ENCODE measurements around the gene PAPOLB.

PAPOLB gene

GRCh38 chr7:4883372-4884144, 21.7 kb upstream of the PAPOLB start, which contains the start of gene RADIL:
Gene RADIL (minus strand): TSS chr7:4883716. CDS start chr7:4878139, 5,577 bp downstream.
- Histone ChIP-seq H3K9ac (ENCODE audit: low read depth, low read length) (peak within 1 kb of the TSS; percentile 46), H3K4me1 (ENCODE audit: insufficient read depth, low read length) (no peaks in the 10 kb centered on the region), H3K9me3 (ENCODE audit: control insufficient read depth, insufficient read depth, low read length) (no peaks in the 10 kb centered on the region)

GRCh38 chr7:4883033-4883371, 21.2 kb upstream of the PAPOLB start:
- Histone ChIP-seq H3K36me3 (ENCODE audit: insufficient read depth, low read length) (no peaks in the 10 kb centered on the region), H3K9me3 (ENCODE audit: control insufficient read depth, insufficient read depth, low read length) (no peaks in the 10 kb centered on the region), H3K4me1 (ENCODE audit: insufficient read depth, low read length) (no peaks in the 10 kb centered on the region), H3K9ac (ENCODE audit: low read depth, low read length) (peak overlapping the region; percentile 46)

More at GRCh38 chr7:4883372-4884144, 21.7 kb upstream of the PAPOLB start, which contains the start of gene RADIL:
- H3K36me3 ChIP-seq (ENCODE audit: insufficient read depth, low read length), result no peaks in the 10 kb centered on the region

GRCh38 chr7:4882169-4883032, 20.6 kb upstream of the PAPOLB start:
- Histone ChIP-seq H3K36me3 (ENCODE audit: insufficient read depth, low read length) (no peaks in the 10 kb centered on the region), H3K9me3 (ENCODE audit: control insufficient read depth, insufficient read depth, low read length) (no peaks in the 10 kb centered on the region), H3K4me1 (ENCODE audit: insufficient read depth, low read length) (no peaks in the 10 kb centered on the region), H3K9ac (ENCODE audit: low read depth, low read length) (peak overlapping the region; percentile 46)

GRCh38 chr7:4880218-4880617, 18.4 kb upstream of the PAPOLB start:
- Histone ChIP-seq H3K4me1 (ENCODE audit: insufficient read depth, low read length) (no peaks in the 10 kb centered on the region), H3K9me3 (ENCODE audit: control insufficient read depth, insufficient read depth, low read length) (no peaks in the 10 kb centered on the region), H3K36me3 (ENCODE audit: insufficient read depth, low read length) (no peaks in the 10 kb centered on the region; the same call in 1 of the 2 replicates), H3K9ac (ENCODE audit: low read depth, low read length) (no peak overlapping the region)

GRCh38 chr7:4879396-4880081, 17.7 kb upstream of the PAPOLB start:
- Histone ChIP-seq H3K4me1 (ENCODE audit: insufficient read depth, low read length) (no peaks in the 10 kb centered on the region), H3K9me3 (ENCODE audit: control insufficient read depth, insufficient read depth, low read length) (no peaks in the 10 kb centered on the region), H3K9ac (ENCODE audit: low read depth, low read length) (no peak overlapping the region), H3K36me3 (ENCODE audit: insufficient read depth, low read length) (no peaks in the 10 kb centered on the region; the same call in 1 of the 2 replicates)

- H3K4me1 ChIP-seq (ENCODE audit: insufficient read depth, low read length), result no peaks in the 10 kb centered on the region
- H3K9ac ChIP-seq (ENCODE audit: low read depth, low read length), result no peak overlapping the region
- no peaks in the 10 kb centered on the region for H3K9me3 ChIP-seq (ENCODE audit: control insufficient read depth, insufficient read depth, low read length)
- H3K36me3 ChIP-seq (ENCODE audit: insufficient read depth, low read length), result no peaks in the 10 kb centered on the region; the same call in 1 of the 2 replicates
Observed at GRCh38 chr7:4878336-4879335, 16.8 kb upstream of the PAPOLB start.

- no peaks in the 10 kb centered on the region for H3K4me1 ChIP-seq (ENCODE audit: insufficient read depth, low read length)
- H3K9ac ChIP-seq (ENCODE audit: low read depth, low read length), result no peak overlapping the region
- no peaks in the 10 kb centered on the region for H3K9me3 ChIP-seq (ENCODE audit: control insufficient read depth, insufficient read depth, low read length)
- H3K36me3 ChIP-seq (ENCODE audit: insufficient read depth, low read length), result no peaks in the 10 kb centered on the region; the same call in 1 of the 2 replicates
Observed at GRCh38 chr7:4876586-4876985, 14.8 kb upstream of the PAPOLB start.

GRCh38 chr7:4875391-4875790, 13.6 kb upstream of the PAPOLB start:
- H3K9ac ChIP-seq (ENCODE audit: low read depth, low read length), result no peak overlapping the region
- no peaks in the 10 kb centered on the region for H3K4me1 ChIP-seq (ENCODE audit: insufficient read depth, low read length)
- no peaks in the 10 kb centered on the region for H3K9me3 ChIP-seq (ENCODE audit: control insufficient read depth, insufficient read depth, low read length)
- H3K36me3 ChIP-seq (ENCODE audit: insufficient read depth, low read length), result no peaks in the 10 kb centered on the region; the same call in 1 of the 2 replicates

GRCh38 chr7:4873071-4873944, 11.5 kb upstream of the PAPOLB start:
- H3K36me3 ChIP-seq (ENCODE audit: insufficient read depth, low read length), result no peaks in the 10 kb centered on the region; the same call in 1 of the 2 replicates
- H3K9me3 ChIP-seq (ENCODE audit: control insufficient read depth, insufficient read depth, low read length), result no peaks in the 10 kb centered on the region
- H3K9ac ChIP-seq (ENCODE audit: low read depth, low read length), result no peak overlapping the region
- H3K4me1 ChIP-seq (ENCODE audit: insufficient read depth, low read length), result no peaks in the 10 kb centered on the region

GRCh38 chr7:4871930-4872675, 10.3 kb upstream of the PAPOLB start:
- Histone ChIP-seq H3K4me1 (ENCODE audit: insufficient read depth, low read length) (no peaks in the 10 kb centered on the region), H3K9me3 (ENCODE audit: control insufficient read depth, insufficient read depth, low read length) (no peaks in the 10 kb centered on the region), H3K9ac (ENCODE audit: low read depth, low read length) (no peak overlapping the region), H3K36me3 (ENCODE audit: insufficient read depth, low read length) (no peaks in the 10 kb centered on the region; the same call in 1 of the 2 replicates)

GRCh38 chr7:4871056-4871680, 9.3 kb upstream of the PAPOLB start:
- no peak overlapping the region for H3K9ac ChIP-seq (ENCODE audit: low read depth, low read length)
- no peaks in the 10 kb centered on the region for H3K36me3 ChIP-seq (ENCODE audit: insufficient read depth, low read length)
- no peaks in the 10 kb centered on the region for H3K4me1 ChIP-seq (ENCODE audit: insufficient read depth, low read length)
- no peaks in the 10 kb centered on the region for H3K9me3 ChIP-seq (ENCODE audit: control insufficient read depth, insufficient read depth, low read length)

- no peaks in the 10 kb centered on the region for H3K9me3 ChIP-seq (ENCODE audit: control insufficient read depth, insufficient read depth, low read length)
- no peak overlapping the region for H3K9ac ChIP-seq (ENCODE audit: low read depth, low read length)
- no peaks in the 10 kb centered on the region for H3K4me1 ChIP-seq (ENCODE audit: insufficient read depth, low read length)
- no peaks in the 10 kb centered on the region for H3K36me3 ChIP-seq (ENCODE audit: insufficient read depth, low read length)
Observed at GRCh38 chr7:4868493-4868892, 6.7 kb upstream of the PAPOLB start.
